Kidney epithelial cell (primary cell): ENCODE data around the gene EXOC3L4. TPM values are rescaled to one million over a fixed set of nuclear protein-coding genes. Genes with fewer than 3 reads are reported as not detected.

ENCODE experiments used
- DNase-seq: peaks from one replicate; pipeline ENCODE4 v3.0.0-alpha.2; 2010; ENCODE audit warnings: low read depth
- H3K27me3 ChIP-seq: 2 replicates; pipeline ENCODE4 v1.6.0; 2011; ENCODE audit warnings: low read length; ENCODE audit not compliant: control insufficient read depth, insufficient read depth
- H3K36me3 ChIP-seq: 2 replicates; pipeline ENCODE4 v1.5.1; 2011; ENCODE audit warnings: low read length; ENCODE audit not compliant: control insufficient read depth, insufficient read depth
- H3K4me3 ChIP-seq: 2 replicates; pipeline ENCODE4 v1.5.1; 2011; ENCODE audit warnings: low read depth, mild to moderate bottlenecking, control low read depth, low read length
- total RNA-seq: library from RNA; depleted of rRNA; stranded (reverse); fragments of >200 nt; gene quantifications from 2 replicates; pipeline ENCODE4 v1.2.3, GENCODE V29; 2015
- TF ChIP-seq, protein P1 (sequence below): IDR thresholded peaks from 2 replicates; pipeline ENCODE4 v1.5.1; 2011; ENCODE audit warnings: mild to moderate bottlenecking, moderate library complexity, low read length, control low read depth, inconsistent platforms; ENCODE audit not compliant: insufficient read depth, poor library complexity, severe bottlenecking

EXOC3L4 gene
- total RNA-seq, 1 donor from 2014 or later: 0.46 TPM

DNA sequence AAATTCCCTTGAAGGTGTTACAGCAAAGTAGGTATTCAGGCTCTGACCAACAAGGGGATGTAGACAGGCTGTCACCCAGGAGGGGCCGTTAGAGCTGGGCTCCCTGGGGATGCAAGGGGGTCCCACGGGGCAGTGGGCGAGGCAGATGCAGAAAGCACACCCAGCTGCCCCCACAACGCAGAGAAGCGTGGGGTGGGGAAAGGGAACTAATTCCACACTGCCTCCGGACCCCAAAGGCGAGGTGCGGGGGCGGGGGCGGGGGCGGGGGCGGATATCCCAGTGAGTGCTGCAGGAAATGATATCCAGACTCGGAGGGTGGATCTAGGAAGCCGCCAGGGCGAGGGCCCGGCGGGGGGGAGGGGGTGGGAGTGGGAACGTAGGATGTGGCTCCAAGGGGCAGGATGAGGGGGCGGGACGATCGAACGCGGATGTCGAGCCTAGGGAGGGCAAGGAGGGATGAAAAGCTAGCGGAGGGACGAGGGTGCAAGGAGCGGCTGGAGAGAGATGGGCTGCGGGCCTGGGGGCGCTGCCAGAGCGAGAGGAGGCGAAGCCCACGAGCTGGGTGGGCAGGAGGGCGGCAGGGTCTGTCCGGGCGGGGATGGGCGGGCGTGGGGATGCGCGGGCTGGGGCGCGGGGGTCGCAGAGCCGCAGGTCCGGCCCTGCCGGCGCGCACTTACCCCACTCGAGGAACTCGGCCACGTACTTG lies 38.0 kb upstream of the EXOC3L4 start:
- Histone ChIP-seq H3K36me3 (no peaks in the 10 kb centered on the region), H3K27me3 (no peaks in the 10 kb centered on the region), H3K4me3 (peak overlapping the region; percentile 99)
- TF ChIP-seq, protein P1, sequence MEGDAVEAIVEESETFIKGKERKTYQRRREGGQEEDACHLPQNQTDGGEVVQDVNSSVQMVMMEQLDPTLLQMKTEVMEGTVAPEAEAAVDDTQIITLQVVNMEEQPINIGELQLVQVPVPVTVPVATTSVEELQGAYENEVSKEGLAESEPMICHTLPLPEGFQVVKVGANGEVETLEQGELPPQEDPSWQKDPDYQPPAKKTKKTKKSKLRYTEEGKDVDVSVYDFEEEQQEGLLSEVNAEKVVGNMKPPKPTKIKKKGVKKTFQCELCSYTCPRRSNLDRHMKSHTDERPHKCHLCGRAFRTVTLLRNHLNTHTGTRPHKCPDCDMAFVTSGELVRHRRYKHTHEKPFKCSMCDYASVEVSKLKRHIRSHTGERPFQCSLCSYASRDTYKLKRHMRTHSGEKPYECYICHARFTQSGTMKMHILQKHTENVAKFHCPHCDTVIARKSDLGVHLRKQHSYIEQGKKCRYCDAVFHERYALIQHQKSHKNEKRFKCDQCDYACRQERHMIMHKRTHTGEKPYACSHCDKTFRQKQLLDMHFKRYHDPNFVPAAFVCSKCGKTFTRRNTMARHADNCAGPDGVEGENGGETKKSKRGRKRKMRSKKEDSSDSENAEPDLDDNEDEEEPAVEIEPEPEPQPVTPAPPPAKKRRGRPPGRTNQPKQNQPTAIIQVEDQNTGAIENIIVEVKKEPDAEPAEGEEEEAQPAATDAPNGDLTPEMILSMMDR: no peak
- DNase-seq: no peak

DNA sequence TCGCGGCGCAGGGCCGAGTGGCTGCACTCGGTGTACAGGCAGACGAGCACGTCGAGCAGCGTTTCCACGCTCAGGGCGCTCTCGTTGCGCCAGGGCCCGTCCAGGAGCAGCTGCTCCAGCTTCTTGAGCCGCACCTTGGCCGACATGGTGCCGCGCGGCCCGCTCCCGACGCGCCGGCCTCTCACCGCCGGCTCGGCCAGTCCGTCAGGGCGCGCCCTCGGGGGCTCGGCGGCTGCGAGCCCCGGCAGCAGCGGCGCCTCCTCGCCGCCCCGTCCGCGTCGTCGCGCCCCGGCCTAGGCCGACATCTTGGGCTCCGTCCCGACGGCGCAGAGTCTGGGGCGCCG lies 37.5 kb upstream of the EXOC3L4 start:
- DNase-seq: no peak
- no peaks in the 10 kb centered on the region for H3K36me3 ChIP-seq
- H3K27me3 ChIP-seq: no peaks in the 10 kb centered on the region
- peak overlapping the region; percentile 99 for H3K4me3 ChIP-seq
- TF ChIP-seq, protein P1: no peak

DNA sequence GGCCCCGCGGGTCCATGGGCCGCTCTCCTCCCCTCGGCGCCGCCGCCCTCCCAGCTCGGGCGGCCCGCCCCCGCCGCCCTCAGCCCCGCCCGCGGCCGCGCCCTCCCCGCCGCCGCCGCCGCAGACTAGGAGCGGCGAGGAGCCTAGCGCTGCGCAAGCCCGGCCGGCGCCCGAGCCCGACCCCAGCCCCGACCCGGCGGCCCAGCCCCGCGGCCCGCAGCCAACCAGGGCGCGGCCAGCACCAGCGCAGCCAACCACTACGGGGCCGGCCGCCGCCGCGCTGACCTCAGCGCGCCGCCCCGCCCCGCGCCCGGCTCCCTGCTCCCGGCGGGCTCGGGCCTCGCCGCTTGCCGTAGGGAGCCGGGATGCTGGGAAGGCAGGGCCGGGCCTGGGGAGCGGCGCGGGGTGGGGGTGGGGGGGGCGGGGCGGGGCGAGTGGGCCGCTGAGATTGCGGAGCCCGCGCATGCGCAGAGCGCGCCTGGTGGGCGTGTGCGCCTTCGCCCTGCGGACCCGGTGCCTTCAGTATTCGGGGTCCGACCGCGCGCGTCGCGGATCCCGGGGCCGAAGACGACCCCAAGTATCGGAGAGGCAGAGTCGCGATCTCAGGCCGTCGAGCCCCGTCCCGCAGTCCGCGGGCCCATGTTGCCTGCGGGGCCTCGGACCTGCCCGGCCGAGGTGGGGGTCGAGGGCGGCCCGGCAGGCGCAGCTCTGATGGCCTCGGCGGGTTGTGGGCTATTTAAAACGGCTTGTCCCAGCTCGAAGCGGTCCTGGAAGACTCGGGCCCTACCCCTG lies 37.0 kb upstream of the EXOC3L4 start, which contains the start of gene CDC42BPB:
Gene CDC42BPB, minus strand, starts transcription at position 178 of the 792 bp plus-strand sequence. CDS start 376 bp downstream, outside the sequence.
- H3K36me3 ChIP-seq: no peaks in the 10 kb centered on the region
- TF ChIP-seq, protein P1: no peak
- H3K4me3 ChIP-seq: peak within 1 kb of the TSS; percentile 99
- no peaks in the 10 kb centered on the region for H3K27me3 ChIP-seq
- DNase-seq: no peak

DNA sequence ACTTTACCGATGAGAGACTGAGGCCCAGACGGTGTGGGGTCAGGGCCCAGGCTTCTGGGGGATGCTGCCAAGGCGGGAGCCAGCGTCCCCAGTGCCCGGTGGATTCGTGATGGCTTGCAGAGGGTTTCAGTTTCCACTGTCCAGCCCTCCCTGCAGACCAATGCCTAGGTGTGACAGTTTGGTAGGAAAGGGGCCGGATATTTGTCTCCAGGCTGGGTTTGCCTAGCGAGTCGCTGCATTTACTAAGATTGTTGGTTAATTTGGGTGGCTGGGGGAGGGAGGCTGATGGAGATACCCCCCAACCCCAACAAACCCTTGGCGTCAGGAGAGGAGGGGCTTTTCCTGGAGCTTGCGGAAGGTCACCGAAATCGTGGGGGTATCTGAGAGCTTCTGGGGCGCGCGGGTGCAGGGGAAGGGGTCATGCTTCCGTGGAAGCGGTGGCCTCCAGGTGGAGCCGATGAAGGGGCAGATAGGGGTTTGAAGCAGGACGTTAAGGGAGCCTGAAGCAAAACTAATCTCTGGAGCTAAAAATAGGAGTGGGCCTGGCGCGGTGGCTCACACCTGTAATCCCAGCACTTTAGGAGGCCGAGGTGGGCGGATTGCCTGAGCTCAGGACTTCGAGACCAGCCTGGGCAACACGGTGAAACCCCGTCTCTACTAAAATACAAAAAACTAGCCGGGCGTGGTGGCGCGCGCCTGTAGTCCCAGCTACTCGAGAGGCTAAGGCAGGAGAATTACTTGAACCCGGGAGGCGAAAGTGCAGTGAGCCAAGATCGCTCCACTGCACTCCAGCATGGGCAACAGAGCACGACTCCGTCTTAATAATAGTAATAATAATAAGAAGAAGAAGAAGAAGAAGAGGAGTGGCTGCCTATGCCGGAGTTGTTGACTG lies 36.1 kb upstream of the EXOC3L4 start:
- no peak for DNase-seq
- peak overlapping the region; percentile 94 for H3K4me3 ChIP-seq
- H3K27me3 ChIP-seq: no peaks in the 10 kb centered on the region
- TF ChIP-seq, protein P1: no peak
- H3K36me3 ChIP-seq: no peaks in the 10 kb centered on the region

DNA sequence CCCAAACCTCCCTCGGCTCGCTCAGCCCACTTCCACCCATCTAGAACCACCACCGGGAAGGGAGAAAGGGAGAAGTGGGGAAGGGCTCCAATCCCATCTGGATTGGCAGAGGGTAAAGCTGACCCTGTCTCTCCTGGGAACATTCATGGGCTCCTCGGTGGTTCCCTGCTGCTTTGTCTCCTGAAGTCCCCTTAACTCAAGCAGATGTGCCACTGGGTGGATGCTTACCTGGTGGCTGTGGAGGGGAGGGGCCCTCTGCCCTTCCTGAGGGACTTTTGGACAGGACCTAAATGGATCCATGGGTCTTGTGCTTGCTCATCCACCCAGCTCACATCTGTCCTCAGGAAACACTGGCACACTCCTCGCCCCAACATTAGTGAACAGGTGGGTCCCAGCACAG lies 35.0 kb upstream of the EXOC3L4 start:
- TF ChIP-seq, protein P1: no peak
- no peak overlapping the region for H3K4me3 ChIP-seq
- no peak for DNase-seq
- no peaks in the 10 kb centered on the region for H3K27me3 ChIP-seq
- H3K36me3 ChIP-seq: no peaks in the 10 kb centered on the region
